ENCODE measurements around the gene LRP2.

DNA sequence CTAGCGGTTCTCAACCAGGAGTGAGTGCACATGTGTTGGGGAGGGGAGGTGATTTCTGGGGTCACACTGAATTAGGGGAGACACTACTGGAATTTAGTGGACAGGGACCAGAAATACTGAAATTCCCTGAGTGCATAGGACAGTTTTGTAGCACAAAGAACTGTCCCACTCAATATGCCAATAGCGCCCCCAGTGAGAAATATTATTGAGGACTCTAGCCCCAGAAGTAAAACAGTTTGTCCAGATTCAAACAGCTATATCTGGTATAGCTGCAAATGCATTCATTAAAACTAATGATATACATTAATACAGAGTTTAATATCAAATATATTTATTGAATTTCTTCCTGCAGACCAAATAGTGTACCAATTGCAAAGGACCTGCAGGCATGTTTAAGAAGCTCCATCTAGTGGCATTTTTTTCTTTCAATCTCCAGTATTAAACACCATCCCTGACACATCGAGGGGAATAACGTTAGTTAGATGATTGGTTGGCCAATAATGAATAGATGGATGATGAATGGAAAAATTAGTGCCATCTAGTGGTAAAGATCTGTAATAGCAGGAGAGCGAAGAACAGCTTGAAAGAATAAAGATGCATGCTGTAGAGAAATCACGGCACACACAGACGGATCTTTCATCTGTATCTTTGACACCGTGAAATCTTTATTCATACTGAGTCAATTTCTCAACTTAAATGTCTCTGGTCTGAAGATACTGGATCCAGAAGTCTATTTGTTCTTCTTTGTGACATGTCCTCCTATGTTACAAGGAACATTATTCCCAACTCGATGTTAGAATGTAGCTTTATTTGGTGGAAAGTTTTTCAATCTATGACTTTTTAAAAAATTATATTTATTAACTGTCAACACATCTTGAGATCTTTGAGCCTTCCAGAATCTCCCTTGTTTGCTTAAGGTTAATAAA lies 230.5 kb downstream of the LRP2 start:
- TF ChIP-seq, protein P1, sequence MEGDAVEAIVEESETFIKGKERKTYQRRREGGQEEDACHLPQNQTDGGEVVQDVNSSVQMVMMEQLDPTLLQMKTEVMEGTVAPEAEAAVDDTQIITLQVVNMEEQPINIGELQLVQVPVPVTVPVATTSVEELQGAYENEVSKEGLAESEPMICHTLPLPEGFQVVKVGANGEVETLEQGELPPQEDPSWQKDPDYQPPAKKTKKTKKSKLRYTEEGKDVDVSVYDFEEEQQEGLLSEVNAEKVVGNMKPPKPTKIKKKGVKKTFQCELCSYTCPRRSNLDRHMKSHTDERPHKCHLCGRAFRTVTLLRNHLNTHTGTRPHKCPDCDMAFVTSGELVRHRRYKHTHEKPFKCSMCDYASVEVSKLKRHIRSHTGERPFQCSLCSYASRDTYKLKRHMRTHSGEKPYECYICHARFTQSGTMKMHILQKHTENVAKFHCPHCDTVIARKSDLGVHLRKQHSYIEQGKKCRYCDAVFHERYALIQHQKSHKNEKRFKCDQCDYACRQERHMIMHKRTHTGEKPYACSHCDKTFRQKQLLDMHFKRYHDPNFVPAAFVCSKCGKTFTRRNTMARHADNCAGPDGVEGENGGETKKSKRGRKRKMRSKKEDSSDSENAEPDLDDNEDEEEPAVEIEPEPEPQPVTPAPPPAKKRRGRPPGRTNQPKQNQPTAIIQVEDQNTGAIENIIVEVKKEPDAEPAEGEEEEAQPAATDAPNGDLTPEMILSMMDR (IDR thresholded peaks at IDR 0.05), result peak; percentile 70 to 74
- no peak for TF ChIP-seq POLR2A (IDR thresholded peaks at IDR 0.05)

Measured in suprapubic skin (tissue), 3 donors.